Fibroblast of lung (primary cell): ENCODE measurements around the gene HLA-A. TPM values are rescaled to one million over a fixed set of nuclear protein-coding genes. Genes with fewer than 3 reads are reported as not detected.

Source experiments
- DNase-seq, 2 donors: peaks; one replicate each; pipeline versions ENCODE4 v3.0.0 to v3.0.0-alpha.2; 2010; ENCODE audit warnings: low read depth in 2 of 2
- H2AFZ ChIP-seq: 2 replicates; pipeline ENCODE4 v1.5.1; 2012; ENCODE audit warnings: low read length, control low read depth, inconsistent platforms
- H3K27ac ChIP-seq: 2 replicates; pipeline ENCODE4 v1.5.1; 2011; ENCODE audit warnings: low read length, control low read depth; ENCODE audit not compliant: insufficient read depth
- H3K27me3 ChIP-seq: 2 replicates; pipeline ENCODE4 v1.5.1; 2011; ENCODE audit warnings: mild to moderate bottlenecking, low read length; ENCODE audit not compliant: control insufficient read depth, insufficient read depth
- H3K36me3 ChIP-seq: 2 replicates; pipeline ENCODE4 v1.5.1; 2011; ENCODE audit warnings: low read length; ENCODE audit not compliant: control insufficient read depth, insufficient read depth
- H3K4me1 ChIP-seq: 2 replicates; pipeline ENCODE4 v1.5.1; 2011; ENCODE audit warnings: low read length; ENCODE audit not compliant: control insufficient read depth, insufficient read depth; ENCODE audit errors: extremely low read depth
- H3K4me2 ChIP-seq: 2 replicates; pipeline ENCODE4 v1.5.1; 2011; ENCODE audit warnings: low read length, control low read depth; ENCODE audit not compliant: insufficient read depth; ENCODE audit errors: extremely low read depth
- H3K4me3 ChIP-seq, 4 experiments: fragments of 200-600 bp in 1 of 4; sonication (generic) in 1 of 4; replicated peaks in 1 of 4; 2 replicates each; pipeline ENCODE4 v1.5.1; 2011 to 2016; ENCODE audit warnings: low read length in 4 of 4, low read depth in 3 of 4, mild to moderate bottlenecking in 3 of 4, control low read depth in 2 of 4, inconsistent platforms in 1 of 4, mixed read lengths in 1 of 4; ENCODE audit not compliant: insufficient read depth in 1 of 4; ENCODE audit errors: control extremely low read depth in 1 of 4
- H3K79me2 ChIP-seq: 2 replicates; pipeline ENCODE4 v1.5.1; 2012; ENCODE audit warnings: mild to moderate bottlenecking, low read length, inconsistent platforms; ENCODE audit not compliant: control insufficient read depth, insufficient read depth
- H3K9ac ChIP-seq: 2 replicates; pipeline ENCODE4 v1.5.1; 2011; ENCODE audit warnings: mild to moderate bottlenecking, low read length, control low read depth; ENCODE audit not compliant: insufficient read depth
- H3K9me3 ChIP-seq: 2 replicates; pipeline ENCODE4 v1.5.1; 2012; ENCODE audit warnings: low read depth, low read length; ENCODE audit not compliant: control insufficient read depth, insufficient read depth
- H4K20me1 ChIP-seq: 2 replicates; pipeline ENCODE4 v1.5.1; 2011; ENCODE audit warnings: low read length; ENCODE audit not compliant: control insufficient read depth, insufficient read depth; ENCODE audit errors: extremely low read depth
- EZH2 ChIP-seq: IDR thresholded peaks from 2 replicates; pipeline ENCODE4 v1.5.1; 2012; ENCODE audit warnings: low read length, control low read depth, mild to moderate bottlenecking; ENCODE audit errors: missing control alignments
- polyA plus RNA-seq, 2 donors: library from polyadenylated mRNA; depleted of rRNA in 1 of 2; stranded (reverse) in 1 of 2; unstranded in 1 of 2; fragments of >200 nt; gene quantifications; 2 replicates each; pipeline ENCODE4 v1.2.1, GENCODE V29; 2011 to 2012; ENCODE audit warnings: missing spikeins in 1 of 2
- total RNA-seq: library from RNA; depleted of rRNA; stranded (reverse); fragments of >200 nt; gene quantifications from 2 replicates; pipeline ENCODE4 v1.2.1, GENCODE V29; 2014
- TF ChIP-seq, protein P1 (sequence below), 2 donors: IDR thresholded peaks in 1 of 2; conservative IDR thresholded peaks in 1 of 2; 1 replicate in 1 of 2; 2 replicates in 1 of 2; pipeline ENCODE4 v1.5.1; 2011 to 2012; ENCODE audit warnings: low read length in 2 of 2, control low read depth in 1 of 2, inconsistent platforms in 1 of 2, low read depth in 1 of 2, mild to moderate bottlenecking in 1 of 2

Gene HLA-A
- total and polyA plus RNA-seq, 2 donors (not counting 1 experiment from before 2014, with no cell fraction given): 272 to 666 TPM

GRCh38 chr6:29964518-29964886, 22.2 kb downstream of the HLA-A start:
- no peaks in the 10 kb centered on the region for H4K20me1 ChIP-seq
- peak overlapping the region; percentile 30 for H2AFZ ChIP-seq
- H3K36me3 ChIP-seq: no peaks in the 10 kb centered on the region
- H3K27me3 ChIP-seq: no peaks in the 10 kb centered on the region
- no peaks in the 10 kb centered on the region for H3K9me3 ChIP-seq
- DNase-seq: no peak
- peak overlapping the region; percentile 92 for H3K4me2 ChIP-seq
- no peaks in the 10 kb centered on the region for H3K79me2 ChIP-seq
- TF ChIP-seq EZH2: no peak
- TF ChIP-seq, protein P1, sequence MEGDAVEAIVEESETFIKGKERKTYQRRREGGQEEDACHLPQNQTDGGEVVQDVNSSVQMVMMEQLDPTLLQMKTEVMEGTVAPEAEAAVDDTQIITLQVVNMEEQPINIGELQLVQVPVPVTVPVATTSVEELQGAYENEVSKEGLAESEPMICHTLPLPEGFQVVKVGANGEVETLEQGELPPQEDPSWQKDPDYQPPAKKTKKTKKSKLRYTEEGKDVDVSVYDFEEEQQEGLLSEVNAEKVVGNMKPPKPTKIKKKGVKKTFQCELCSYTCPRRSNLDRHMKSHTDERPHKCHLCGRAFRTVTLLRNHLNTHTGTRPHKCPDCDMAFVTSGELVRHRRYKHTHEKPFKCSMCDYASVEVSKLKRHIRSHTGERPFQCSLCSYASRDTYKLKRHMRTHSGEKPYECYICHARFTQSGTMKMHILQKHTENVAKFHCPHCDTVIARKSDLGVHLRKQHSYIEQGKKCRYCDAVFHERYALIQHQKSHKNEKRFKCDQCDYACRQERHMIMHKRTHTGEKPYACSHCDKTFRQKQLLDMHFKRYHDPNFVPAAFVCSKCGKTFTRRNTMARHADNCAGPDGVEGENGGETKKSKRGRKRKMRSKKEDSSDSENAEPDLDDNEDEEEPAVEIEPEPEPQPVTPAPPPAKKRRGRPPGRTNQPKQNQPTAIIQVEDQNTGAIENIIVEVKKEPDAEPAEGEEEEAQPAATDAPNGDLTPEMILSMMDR (conservative IDR thresholded peaks at IDR 0.05 in 1 of 2, IDR thresholded peaks at IDR 0.05 in 1 of 2; ENCODE audit: low read depth in 1 of 2, low read length in 2 of 2): no peak
- H3K27ac ChIP-seq: peak overlapping the region; percentile 83
- peak overlapping the region in 3 of 4 experiments; percentile 45 to 60 (median 50) for H3K4me3 ChIP-seq
- H3K4me1 ChIP-seq: peaks cover 9% of the 10 kb centered on the region
- no peak overlapping the region for H3K9ac ChIP-seq

- no peaks in the 10 kb centered on the region for H3K27me3 ChIP-seq
- H3K4me3 ChIP-seq: peak overlapping the region; percentile 45 to 60 (median 53)
- no peak for TF ChIP-seq EZH2
- TF ChIP-seq, protein P1 (conservative IDR thresholded peaks at IDR 0.05 in 1 of 2, IDR thresholded peaks at IDR 0.05 in 1 of 2; ENCODE audit: low read depth in 1 of 2, low read length in 2 of 2): no peak
- no peaks in the 10 kb centered on the region for H3K36me3 ChIP-seq
- DNase-seq: peak; percentile 87
- peak overlapping the region; percentile 26 for H3K9ac ChIP-seq
- peak overlapping the region; percentile 30 for H2AFZ ChIP-seq
- peak overlapping the region; percentile 83 for H3K27ac ChIP-seq
- H3K4me2 ChIP-seq: peak overlapping the region; percentile 92
- H3K79me2 ChIP-seq: no peaks in the 10 kb centered on the region
- H3K9me3 ChIP-seq: no peaks in the 10 kb centered on the region
- peaks cover 9% of the 10 kb centered on the region for H3K4me1 ChIP-seq
- no peaks in the 10 kb centered on the region for H4K20me1 ChIP-seq
These were observed 22.7 kb downstream of the HLA-A start for GRCh38 chr6:29964887-29965562.

GRCh38 chr6:29965563-29965872, 23.2 kb downstream of the HLA-A start:
- Histone ChIP-seq H2AFZ (peak overlapping the region; percentile 30), H3K9ac (peak overlapping the region; percentile 13), H3K79me2 (no peaks in the 10 kb centered on the region), H3K4me2 (peak overlapping the region; percentile 92), H3K27ac (peak overlapping the region; percentile 83), H3K9me3 (no peaks in the 10 kb centered on the region), H3K36me3 (no peaks in the 10 kb centered on the region), H3K4me3 (peak overlapping the region; percentile 45 to 60 (median 53)), H3K4me1 (peaks cover 9% of the 10 kb centered on the region), H3K27me3 (no peaks in the 10 kb centered on the region), H4K20me1 (no peaks in the 10 kb centered on the region)
- no peak for DNase-seq
- TF ChIP-seq, protein P1 (conservative IDR thresholded peaks at IDR 0.05 in 1 of 2, IDR thresholded peaks at IDR 0.05 in 1 of 2; ENCODE audit: low read depth in 1 of 2, low read length in 2 of 2): no peak
- TF ChIP-seq EZH2: no peak
